Neural cell (in vitro differentiated cells): ENCODE data around the gene LHFPL6. TPM values are rescaled to one million over a fixed set of nuclear protein-coding genes. Genes with fewer than 3 reads are reported as not detected.
A peak's percentile ranks its signal among the peaks of the same experiment; 100 is the strongest.

Source experiments
- H2AFZ ChIP-seq: fragments of 200-600, 300-800 bp; sonication (generic), shearing (Covaris generic); 2 replicates; pipeline ENCODE4 v1.6.0; 2014; ENCODE audit warnings: low read depth, mild to moderate bottlenecking, antibody characterized with exemption, low read length, moderate library complexity
- H3F3A ChIP-seq: fragments of 200-600 bp; shearing (Covaris generic); 2 replicates; pipeline ENCODE4 v1.6.1; 2016; ENCODE audit warnings: mild to moderate bottlenecking, moderate library complexity, mixed read lengths, antibody characterized with exemption, low read length; ENCODE audit not compliant: insufficient read depth, poor library complexity, severe bottlenecking
- H3K27ac ChIP-seq: fragments of 200-600, 300-800 bp; sonication (generic), shearing (Covaris generic); 2 replicates; pipeline ENCODE4 v1.5.1; 2014; ENCODE audit warnings: mild to moderate bottlenecking, low read length, moderate library complexity
- H3K27me3 ChIP-seq: fragments of 300-800, 200-600 bp; sonication (generic), shearing (Covaris generic); 2 replicates; pipeline ENCODE4 v1.6.0; 2014; ENCODE audit warnings: mild to moderate bottlenecking, low read depth, low read length, moderate library complexity; ENCODE audit not compliant: insufficient read depth
- H3K36me3 ChIP-seq: fragments of 300-800, 200-600 bp; sonication (generic), shearing (Covaris generic); 2 replicates; pipeline ENCODE4 v1.5.1; 2014; ENCODE audit warnings: mild to moderate bottlenecking, antibody characterized with exemption, low read length, moderate library complexity; ENCODE audit not compliant: insufficient read depth
- H3K4me2 ChIP-seq: fragments of 300-800, 200-600 bp; sonication (generic), shearing (Covaris generic); 2 replicates; pipeline ENCODE4 v1.6.0; 2014; ENCODE audit warnings: mild to moderate bottlenecking, low read length
- H3K4me3 ChIP-seq: fragments of 300-800, 200-600 bp; sonication (generic), shearing (Covaris generic); 2 replicates; pipeline ENCODE4 v1.5.1; 2014; ENCODE audit warnings: mild to moderate bottlenecking, low read length, moderate library complexity
- H3K79me2 ChIP-seq: fragments of 200-600 bp; shearing (Covaris generic); replicated peaks from 2 replicates; pipeline ENCODE4 v1.6.0; 2014; ENCODE audit warnings: mild to moderate bottlenecking, low read length, moderate library complexity; ENCODE audit not compliant: insufficient read depth
- H3K9ac ChIP-seq: fragments of 300-800, 200-600 bp; sonication (generic), shearing (Covaris generic); 2 replicates; pipeline ENCODE4 v1.6.1; 2016; ENCODE audit warnings: mild to moderate bottlenecking, low read length, mixed read lengths
- H3K9me2 ChIP-seq: fragments of 200-600 bp; shearing (Covaris generic); 2 replicates; pipeline ENCODE4 v1.6.1; 2016; ENCODE audit warnings: mild to moderate bottlenecking, low read length, mixed read lengths; ENCODE audit not compliant: insufficient read depth
- H3K9me3 ChIP-seq: fragments of 200-600, 300-800 bp; sonication (generic), shearing (Covaris generic); 2 replicates; pipeline ENCODE4 v1.6.1; 2016; ENCODE audit warnings: mild to moderate bottlenecking, mixed run types, low read length, moderate library complexity, mixed read lengths
- H4K20me1 ChIP-seq: fragments of 200-600 bp; shearing (Covaris generic); 2 replicates; pipeline ENCODE4 v1.6.1; 2016; ENCODE audit warnings: mild to moderate bottlenecking, mixed run types; ENCODE audit not compliant: insufficient read depth
- CTCF ChIP-seq: fragments of 450-650 bp; IDR thresholded peaks from 2 replicates; pipeline ENCODE4 v1.5.1; 2014; ENCODE audit warnings: antibody characterized with exemption, mild to moderate bottlenecking, moderate library complexity; ENCODE audit not compliant: poor library complexity, severe bottlenecking
- EP300 ChIP-seq: fragments of 450-650 bp; conservative IDR thresholded peaks from 2 replicates; pipeline ENCODE4 v1.6.1; 2014; ENCODE audit warnings: antibody characterized with exemption, mild to moderate bottlenecking, moderate library complexity; ENCODE audit not compliant: poor library complexity, severe bottlenecking
- EZH2 ChIP-seq: fragments of 200-600, 300-800 bp; shearing (Covaris generic), sonication (generic); IDR thresholded peaks from 2 replicates; pipeline ENCODE4 v1.6.1; 2014; ENCODE audit warnings: antibody characterized with exemption, low read length, borderline replicate concordance, mild to moderate bottlenecking; ENCODE audit not compliant: insufficient read depth, poor library complexity, severe bottlenecking
- MXI1 ChIP-seq: fragments of 450-650 bp; conservative IDR thresholded peaks from 2 replicates; pipeline ENCODE4 v1.6.1; 2014; ENCODE audit warnings: antibody characterized with exemption, mild to moderate bottlenecking; ENCODE audit not compliant: poor library complexity, severe bottlenecking
- POLR2AphosphoS5 ChIP-seq: IDR thresholded peaks from 2 replicates; pipeline ENCODE4 v1.6.1; 2012
- RAD21 ChIP-seq: fragments of 450-650 bp; conservative IDR thresholded peaks from 2 replicates; pipeline ENCODE4 v1.6.1; 2014; ENCODE audit warnings: antibody characterized with exemption, mild to moderate bottlenecking, moderate library complexity
- REST ChIP-seq: IDR thresholded peaks from 2 replicates; pipeline ENCODE4 v1.6.1; 2012; ENCODE audit warnings: borderline replicate concordance
- SMC3 ChIP-seq: fragments of 450-650 bp; conservative IDR thresholded peaks from 2 replicates; pipeline ENCODE4 v1.6.1; 2014; ENCODE audit warnings: antibody characterized with exemption, mild to moderate bottlenecking, moderate library complexity; ENCODE audit not compliant: poor library complexity
- TAF1 ChIP-seq: IDR thresholded peaks from 2 replicates; pipeline ENCODE4 v1.6.1; 2012; ENCODE audit warnings: low read depth
- polyA plus RNA-seq: library from polyadenylated mRNA; depleted of rRNA; stranded (reverse); fragments of >200 nt; gene quantifications from 2 replicates; pipeline ENCODE4 v1.2.3, GENCODE V29; 2014

The LHFPL6 gene
- polyA plus RNA-seq, 1 donor from 2014 or later = 36.3 TPM

DNA sequence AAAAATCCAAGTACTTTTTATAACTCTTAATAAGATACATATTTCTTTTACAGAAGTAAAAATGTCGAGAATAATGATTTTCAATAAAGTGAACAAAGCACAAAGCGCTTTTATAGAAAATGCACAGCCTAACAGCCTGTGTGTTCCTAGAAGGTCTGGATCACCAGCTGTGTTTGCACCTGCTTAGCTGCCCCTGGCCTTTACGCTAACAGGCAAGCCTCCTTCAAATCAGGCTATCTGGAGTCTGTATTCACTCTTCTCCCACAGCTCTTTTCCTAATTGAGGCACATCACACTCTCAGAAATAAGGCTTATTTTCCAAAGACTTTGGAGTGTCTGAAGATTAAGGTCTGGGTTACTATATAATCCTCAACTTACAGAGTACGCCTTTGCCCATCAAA lies 183.1 kb downstream of the LHFPL6 start:
- Histone ChIP-seq H2AFZ (no peak overlapping the region), H3F3A (no peaks in the 10 kb centered on the region), H3K27ac (no peak overlapping the region), H4K20me1 (no peaks in the 10 kb centered on the region), H3K36me3 (no peaks in the 10 kb centered on the region), H3K9me3 (no peaks in the 10 kb centered on the region), H3K4me2 (no peak overlapping the region), H3K79me2 (no peaks in the 10 kb centered on the region), H3K9me2 (no peaks in the 10 kb centered on the region), H3K4me3 (no peak overlapping the region), H3K9ac (no peak overlapping the region), H3K27me3 (no peaks in the 10 kb centered on the region)
- TF ChIP-seq REST = peak; percentile 28
- no peak for TF ChIP-seq EZH2
- no peak for TF ChIP-seq SMC3
- no peak for TF ChIP-seq MXI1
- TF ChIP-seq RAD21 = no peak

- no peaks in the 10 kb centered on the region for H3K36me3 ChIP-seq
- H3K9me2 ChIP-seq = no peaks in the 10 kb centered on the region
- H3K27me3 ChIP-seq = no peaks in the 10 kb centered on the region
- no peak overlapping the region for H2AFZ ChIP-seq
- no peak overlapping the region for H3K4me2 ChIP-seq
- no peaks in the 10 kb centered on the region for H3K9me3 ChIP-seq
- no peaks in the 10 kb centered on the region for H4K20me1 ChIP-seq
- H3K79me2 ChIP-seq = no peaks in the 10 kb centered on the region
- no peak overlapping the region for H3K9ac ChIP-seq
- H3K4me3 ChIP-seq = no peak overlapping the region
- TF ChIP-seq POLR2AphosphoS5 = no peak
- no peak for TF ChIP-seq RAD21
- TF ChIP-seq EZH2 = no peak
- TF ChIP-seq TAF1 = no peak
- TF ChIP-seq SMC3 = no peak
- no peak for TF ChIP-seq REST
- TF ChIP-seq CTCF = no peak
- no peak for TF ChIP-seq MXI1
- TF ChIP-seq EP300 = no peak
- H3F3A ChIP-seq = no peaks in the 10 kb centered on the region
- no peak overlapping the region for H3K27ac ChIP-seq
These were observed 183.9 kb downstream of the LHFPL6 start for GRCh38 chr13:39419068-39419467.
